HL-60 (cell line): Measurements from ENCODE around the gene TELO2.

Experiments
- DNase-seq, 2 experiments: peaks; one replicate each; pipeline ENCODE4 v3.0.0-alpha.2; 2010 to 2020; ENCODE audit warnings: low read depth in 1 of 2, low spot score in 1 of 2
- H3K27ac ChIP-seq: fragments of 250-450 bp; sonication (Bioruptor Pico); replicated peaks from 2 replicates; pipeline ENCODE4 v1.5.1; 2020; ENCODE audit warnings: mild to moderate bottlenecking, moderate library complexity
- H3K27me3 ChIP-seq: fragments of 250-450 bp; sonication (Bioruptor Pico); 2 replicates; pipeline ENCODE4 v1.5.1; 2021; ENCODE audit warnings: mild to moderate bottlenecking, moderate library complexity; ENCODE audit not compliant: insufficient read depth, poor library complexity, severe bottlenecking
- H3K4me3 ChIP-seq: replicated peaks from 2 replicates; pipeline ENCODE4 v1.5.1; 2011; ENCODE audit warnings: mild to moderate bottlenecking, control low read depth, low read length; ENCODE audit not compliant: insufficient read depth
- CTCF ChIP-seq: IDR thresholded peaks from one replicate; pipeline ENCODE4 v1.5.1; 2011; ENCODE audit warnings: low read length, control low read depth, inconsistent platforms; ENCODE audit not compliant: insufficient read depth
- GABPA ChIP-seq: IDR thresholded peaks from 2 replicates; pipeline ENCODE4 v1.6.1; 2012; ENCODE audit warnings: low read depth
- POLR2AphosphoS5 ChIP-seq: IDR thresholded peaks from 2 replicates; pipeline ENCODE4 v1.6.1; 2012; ENCODE audit warnings: low read depth
- SPI1 ChIP-seq: IDR thresholded peaks from 2 replicates; pipeline ENCODE4 v1.6.1; 2012; ENCODE audit warnings: low read depth, mild to moderate bottlenecking, borderline replicate concordance
- TF ChIP-seq, protein P1 (sequence below): IDR thresholded peaks from 2 replicates; pipeline ENCODE4 v1.6.1; 2012; ENCODE audit warnings: low read depth; ENCODE audit not compliant: insufficient replicate concordance

TELO2 gene

GRCh38 chr16:1540556-1540855, 47.3 kb downstream of the TELO2 start:
- DNase-seq: no peak
- no peak overlapping the region for H3K27ac ChIP-seq
- no peaks in the 10 kb centered on the region for H3K27me3 ChIP-seq
- no peak overlapping the region for H3K4me3 ChIP-seq
- TF ChIP-seq, protein P1, sequence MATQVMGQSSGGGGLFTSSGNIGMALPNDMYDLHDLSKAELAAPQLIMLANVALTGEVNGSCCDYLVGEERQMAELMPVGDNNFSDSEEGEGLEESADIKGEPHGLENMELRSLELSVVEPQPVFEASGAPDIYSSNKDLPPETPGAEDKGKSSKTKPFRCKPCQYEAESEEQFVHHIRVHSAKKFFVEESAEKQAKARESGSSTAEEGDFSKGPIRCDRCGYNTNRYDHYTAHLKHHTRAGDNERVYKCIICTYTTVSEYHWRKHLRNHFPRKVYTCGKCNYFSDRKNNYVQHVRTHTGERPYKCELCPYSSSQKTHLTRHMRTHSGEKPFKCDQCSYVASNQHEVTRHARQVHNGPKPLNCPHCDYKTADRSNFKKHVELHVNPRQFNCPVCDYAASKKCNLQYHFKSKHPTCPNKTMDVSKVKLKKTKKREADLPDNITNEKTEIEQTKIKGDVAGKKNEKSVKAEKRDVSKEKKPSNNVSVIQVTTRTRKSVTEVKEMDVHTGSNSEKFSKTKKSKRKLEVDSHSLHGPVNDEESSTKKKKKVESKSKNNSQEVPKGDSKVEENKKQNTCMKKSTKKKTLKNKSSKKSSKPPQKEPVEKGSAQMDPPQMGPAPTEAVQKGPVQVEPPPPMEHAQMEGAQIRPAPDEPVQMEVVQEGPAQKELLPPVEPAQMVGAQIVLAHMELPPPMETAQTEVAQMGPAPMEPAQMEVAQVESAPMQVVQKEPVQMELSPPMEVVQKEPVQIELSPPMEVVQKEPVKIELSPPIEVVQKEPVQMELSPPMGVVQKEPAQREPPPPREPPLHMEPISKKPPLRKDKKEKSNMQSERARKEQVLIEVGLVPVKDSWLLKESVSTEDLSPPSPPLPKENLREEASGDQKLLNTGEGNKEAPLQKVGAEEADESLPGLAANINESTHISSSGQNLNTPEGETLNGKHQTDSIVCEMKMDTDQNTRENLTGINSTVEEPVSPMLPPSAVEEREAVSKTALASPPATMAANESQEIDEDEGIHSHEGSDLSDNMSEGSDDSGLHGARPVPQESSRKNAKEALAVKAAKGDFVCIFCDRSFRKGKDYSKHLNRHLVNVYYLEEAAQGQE: no peak
- TF ChIP-seq GABPA (no peak), CTCF (no peak), POLR2AphosphoS5 (no peak), SPI1 (no peak)

DNA sequence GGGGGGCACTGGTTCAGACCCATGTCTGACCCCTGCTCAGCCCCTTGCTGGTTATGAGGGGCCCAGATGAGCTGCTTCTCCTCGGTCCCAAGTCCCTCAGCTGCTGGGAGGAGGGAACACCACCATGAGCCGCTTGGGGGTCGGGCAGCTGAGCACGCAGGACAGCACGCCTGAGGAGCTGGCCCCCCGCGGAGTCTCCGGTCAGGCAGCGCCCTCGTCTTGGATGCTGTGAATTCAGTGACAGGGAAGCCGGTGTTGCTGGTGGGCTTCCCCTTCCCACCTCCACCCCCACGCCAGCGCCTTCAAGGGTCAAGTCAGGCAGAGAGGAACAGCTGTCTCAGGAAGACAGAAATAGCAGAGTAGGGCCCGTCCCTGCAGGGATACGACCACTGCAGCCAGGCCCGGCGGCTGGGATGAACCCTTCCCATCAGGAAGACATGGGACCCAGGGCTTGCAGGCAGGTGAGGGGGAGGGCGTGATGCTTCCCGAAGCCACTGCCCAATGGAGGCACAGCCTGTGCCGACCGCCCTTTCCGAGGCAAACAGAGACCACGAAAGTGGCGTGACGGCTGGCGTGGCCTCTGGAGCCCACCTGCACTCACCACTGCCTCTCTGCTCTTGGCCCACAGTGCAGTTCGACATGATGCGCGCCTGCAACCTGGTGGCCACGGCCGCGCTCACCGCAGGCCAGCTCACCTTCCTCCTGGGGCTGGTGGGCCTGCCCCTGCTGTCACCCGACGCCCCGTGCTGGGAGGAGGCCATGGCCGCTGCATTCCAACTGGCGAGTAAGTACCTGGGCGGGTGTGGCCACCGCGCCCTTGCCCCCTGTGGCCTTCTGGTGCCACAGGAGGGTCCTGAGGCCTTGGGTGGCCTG, 48.4 kb downstream of the TELO2 start:
- no peak for DNase-seq
- no peak overlapping the region for H3K27ac ChIP-seq
- H3K27me3 ChIP-seq: no peaks in the 10 kb centered on the region
- TF ChIP-seq CTCF (no peak), SPI1 (no peak), POLR2AphosphoS5 (no peak), GABPA (no peak)
- TF ChIP-seq, protein P1: no peak
- no peak overlapping the region for H3K4me3 ChIP-seq

DNA sequence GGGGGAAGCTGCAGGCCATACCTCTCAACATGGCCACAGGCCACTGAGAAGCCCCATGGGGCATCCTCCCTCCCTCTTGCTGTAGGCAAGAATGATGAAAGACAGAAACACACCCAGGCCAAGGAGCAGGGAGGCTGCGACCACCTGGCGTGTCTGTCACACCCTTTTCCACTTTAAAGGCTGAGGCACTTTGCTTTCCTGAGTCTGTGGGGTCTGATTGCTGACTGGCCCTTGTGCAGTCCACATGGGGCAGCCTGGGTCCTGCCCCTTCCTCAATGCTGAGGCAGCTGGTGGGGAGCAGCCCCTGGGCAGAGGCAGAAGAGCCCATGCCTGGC, 49.0 kb downstream of the TELO2 start:
- Histone ChIP-seq H3K27ac (no peak overlapping the region), H3K27me3 (no peaks in the 10 kb centered on the region), H3K4me3 (no peak overlapping the region)
- DNase-seq: no peak
- TF ChIP-seq GABPA: no peak
- no peak for TF ChIP-seq SPI1
- no peak for TF ChIP-seq CTCF
- TF ChIP-seq POLR2AphosphoS5: no peak
- TF ChIP-seq, protein P1: no peak
